ENCODE measurements around the gene ELOVL3.

- TF ChIP-seq, protein P1, sequence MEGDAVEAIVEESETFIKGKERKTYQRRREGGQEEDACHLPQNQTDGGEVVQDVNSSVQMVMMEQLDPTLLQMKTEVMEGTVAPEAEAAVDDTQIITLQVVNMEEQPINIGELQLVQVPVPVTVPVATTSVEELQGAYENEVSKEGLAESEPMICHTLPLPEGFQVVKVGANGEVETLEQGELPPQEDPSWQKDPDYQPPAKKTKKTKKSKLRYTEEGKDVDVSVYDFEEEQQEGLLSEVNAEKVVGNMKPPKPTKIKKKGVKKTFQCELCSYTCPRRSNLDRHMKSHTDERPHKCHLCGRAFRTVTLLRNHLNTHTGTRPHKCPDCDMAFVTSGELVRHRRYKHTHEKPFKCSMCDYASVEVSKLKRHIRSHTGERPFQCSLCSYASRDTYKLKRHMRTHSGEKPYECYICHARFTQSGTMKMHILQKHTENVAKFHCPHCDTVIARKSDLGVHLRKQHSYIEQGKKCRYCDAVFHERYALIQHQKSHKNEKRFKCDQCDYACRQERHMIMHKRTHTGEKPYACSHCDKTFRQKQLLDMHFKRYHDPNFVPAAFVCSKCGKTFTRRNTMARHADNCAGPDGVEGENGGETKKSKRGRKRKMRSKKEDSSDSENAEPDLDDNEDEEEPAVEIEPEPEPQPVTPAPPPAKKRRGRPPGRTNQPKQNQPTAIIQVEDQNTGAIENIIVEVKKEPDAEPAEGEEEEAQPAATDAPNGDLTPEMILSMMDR (IDR thresholded peaks at IDR 0.05): no peak
- no peak for TF ChIP-seq POLR2A (IDR thresholded peaks at IDR 0.05)
These were observed 41.5 kb upstream of the ELOVL3 start for GRCh38 chr10:102184606-102185005.
